GM10266 (cell line): ENCODE measurements around the gene RIF1.
A peak's percentile ranks its signal among the peaks of the same experiment; 100 is the strongest.
"Not testable (repeated sequence)": the region's sequence is repeated elsewhere in the genome, so short reads cannot be mapped to it uniquely, and the experiment has no call there.

ENCODE experiments used
- DNase-seq: peaks from one replicate; pipeline ENCODE4 v3.0.0; 2012; ENCODE audit errors: extremely low spot score
- CTCF ChIP-seq: IDR thresholded peaks from 2 replicates; pipeline ENCODE4 v1.5.1; 2012; ENCODE audit warnings: mild to moderate bottlenecking, low read depth; ENCODE audit not compliant: control insufficient read depth, insufficient read depth; ENCODE audit errors: missing control alignments

Gene RIF1

GRCh38 chr2:151401149-151401548 lies 8.6 kb upstream of the RIF1 start:
- TF ChIP-seq CTCF = no peak
- no peak for DNase-seq

- TF ChIP-seq CTCF = no peak
- no peak for DNase-seq
These were observed 5.8 kb upstream of the RIF1 start for GRCh38 chr2:151403914-151404313.

GRCh38 chr2:151405376-151405775 lies 4.3 kb upstream of the RIF1 start:
- no peak for DNase-seq
- TF ChIP-seq CTCF = no peak

- TF ChIP-seq CTCF = no peak
- DNase-seq = no peak
These were observed 2.4 kb upstream of the RIF1 start for GRCh38 chr2:151407281-151407680.

GRCh38 chr2:151408788-151409600 lies 708 bp upstream of the RIF1 start:
- DNase-seq = no peak
- TF ChIP-seq CTCF = no peak

- DNase-seq = peak; percentile 53
These were observed 758 bp downstream of the RIF1 start for GRCh38 chr2:151410485-151410834.

GRCh38 chr2:151417650-151418049 lies 7.9 kb downstream of the RIF1 start:
- DNase-seq = no peak
- TF ChIP-seq CTCF = no peak

More at GRCh38 chr2:151410485-151410834, 758 bp downstream of the RIF1 start:
- TF ChIP-seq CTCF = peak; percentile 1

- DNase-seq = not testable (repeated sequence)
These were observed 12.0 kb downstream of the RIF1 start for GRCh38 chr2:151421681-151422080.
